H7 (cell line): ENCODE measurements around the gene SLPI. TPM values are rescaled to one million over a fixed set of nuclear protein-coding genes. Genes with fewer than 3 reads are reported as not detected.

ENCODE experiments used
- DNase-seq: peaks from one replicate; pipeline ENCODE4 v3.0.0; 2012
- H3K27me3 ChIP-seq: 2 replicates; pipeline ENCODE4 v1.6.0; 2011; ENCODE audit warnings: mild to moderate bottlenecking, low read length; ENCODE audit not compliant: control insufficient read depth, insufficient read depth
- H3K36me3 ChIP-seq: replicated peaks from 2 replicates; pipeline ENCODE4 v1.5.1; 2011; ENCODE audit warnings: low read length; ENCODE audit not compliant: control insufficient read depth, insufficient read depth
- H3K4me3 ChIP-seq: 2 replicates; pipeline ENCODE4 v1.5.1; 2011; ENCODE audit warnings: low read depth, mild to moderate bottlenecking, control low read depth, low read length, moderate library complexity; ENCODE audit not compliant: insufficient read depth
- total RNA-seq: library from RNA; depleted of rRNA; stranded (reverse); fragments of >200 nt; shearing (Covaris generic); gene quantifications from 2 replicates; pipeline ENCODE4 v1.2.3, GENCODE V29; 2014

SLPI gene
- total RNA-seq, 1 experiment from 2014 or later, result not detected

- Histone ChIP-seq H3K36me3 (no peaks in the 10 kb centered on the region), H3K27me3 (peaks cover 9% of the 10 kb centered on the region), H3K4me3 (no peak overlapping the region)
- no peak for DNase-seq
Observed at GRCh38 chr20:45289942-45290676, 35.7 kb upstream of the SLPI start.

GRCh38 chr20:45288860-45289259 lies 34.5 kb upstream of the SLPI start:
- Histone ChIP-seq H3K4me3 (no peak overlapping the region), H3K36me3 (no peaks in the 10 kb centered on the region), H3K27me3 (peaks cover 9% of the 10 kb centered on the region)
- no peak for DNase-seq

DNA sequence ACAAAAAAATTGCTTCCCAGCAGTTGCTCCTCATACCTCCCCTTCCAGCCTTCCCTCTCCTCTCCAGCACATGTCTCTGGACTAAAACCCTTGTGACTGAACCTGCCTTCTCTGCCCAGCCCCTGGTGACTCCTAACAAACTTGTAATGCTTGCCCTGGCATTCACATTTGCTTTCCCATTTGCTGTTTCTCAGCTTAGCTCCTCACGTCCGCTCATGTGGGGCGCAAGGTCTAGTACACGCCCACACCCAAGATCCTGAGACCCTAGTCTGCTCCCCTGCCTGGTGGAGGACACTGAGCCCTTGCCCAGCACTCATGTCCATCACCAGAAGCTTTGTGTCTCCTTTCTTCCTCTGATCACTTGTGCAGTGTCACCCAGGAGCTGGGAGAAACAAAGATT lies 34.0 kb upstream of the SLPI start:
- peaks cover 9% of the 10 kb centered on the region for H3K27me3 ChIP-seq
- no peaks in the 10 kb centered on the region for H3K36me3 ChIP-seq
- no peak overlapping the region for H3K4me3 ChIP-seq
- DNase-seq, result no peak

DNA sequence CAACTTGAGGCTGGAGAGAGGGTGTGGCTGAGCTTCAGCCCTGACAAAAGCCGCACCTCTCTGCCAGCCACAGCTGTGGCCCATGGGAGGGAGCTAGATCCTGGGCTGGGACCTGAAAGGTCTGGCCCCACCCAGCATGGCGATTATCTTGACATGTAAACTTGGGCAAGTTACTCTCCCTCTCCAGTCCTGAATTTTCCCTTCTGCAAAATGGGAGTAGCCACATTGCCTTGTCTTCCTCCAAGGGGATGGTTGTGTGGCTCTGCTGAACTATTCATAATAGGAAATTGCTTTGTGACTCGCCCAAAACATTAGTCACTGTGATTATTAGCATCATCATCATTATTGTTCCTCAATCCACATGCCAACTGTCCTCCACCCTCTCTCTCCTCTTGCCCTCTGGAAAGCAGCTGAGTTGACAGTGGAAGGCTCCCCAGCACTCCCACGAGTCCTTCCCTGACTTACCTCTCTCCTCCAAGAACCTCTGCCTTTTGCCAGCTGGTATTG lies 29.2 kb upstream of the SLPI start:
- no peaks in the 10 kb centered on the region for H3K27me3 ChIP-seq
- no peak overlapping the region for H3K4me3 ChIP-seq
- DNase-seq, result no peak
- no peaks in the 10 kb centered on the region for H3K36me3 ChIP-seq

DNA sequence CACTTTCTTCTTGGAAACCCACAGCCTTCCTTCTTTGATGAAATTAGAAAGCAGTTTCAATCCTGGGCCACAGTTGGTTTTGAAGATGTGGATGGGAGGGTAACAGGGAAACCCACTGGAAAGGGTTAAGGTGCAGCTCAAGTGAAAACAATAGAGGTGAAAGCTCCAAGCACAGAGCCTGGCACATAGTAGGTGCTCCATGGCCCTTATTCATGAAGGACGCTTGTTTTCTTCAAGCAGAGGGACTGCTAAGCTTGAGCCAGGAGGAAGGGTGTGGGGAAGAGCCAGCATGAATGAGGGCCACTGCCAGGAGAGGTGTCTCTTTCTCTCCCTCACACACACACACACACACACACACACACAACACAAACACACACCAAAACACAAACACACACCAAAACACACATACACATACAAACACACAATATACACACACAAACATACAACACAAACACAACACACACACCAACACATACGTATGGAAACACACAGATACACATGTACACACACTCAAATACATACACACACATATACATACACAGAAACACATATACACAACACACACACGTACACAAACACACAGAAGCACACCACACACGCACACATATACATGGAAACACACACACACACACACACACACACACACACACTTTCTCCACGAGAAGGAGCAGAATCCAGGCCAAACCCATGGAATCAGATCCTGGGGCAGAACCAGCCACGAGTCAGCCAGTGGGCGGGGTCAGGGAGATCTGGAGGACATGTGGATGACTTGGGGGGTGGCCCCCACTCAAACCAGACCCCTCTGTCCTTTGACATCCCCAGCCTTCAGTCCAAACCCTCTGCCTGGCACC lies 28.6 kb upstream of the SLPI start:
- DNase-seq, result no peak
- no peaks in the 10 kb centered on the region for H3K27me3 ChIP-seq
- H3K4me3 ChIP-seq, result no peak overlapping the region
- H3K36me3 ChIP-seq, result no peaks in the 10 kb centered on the region

- Histone ChIP-seq H3K36me3 (no peaks in the 10 kb centered on the region), H3K27me3 (no peaks in the 10 kb centered on the region), H3K4me3 (no peak overlapping the region)
- DNase-seq, result no peak
Observed at GRCh38 chr20:45279992-45280391, 25.6 kb upstream of the SLPI start.

DNA sequence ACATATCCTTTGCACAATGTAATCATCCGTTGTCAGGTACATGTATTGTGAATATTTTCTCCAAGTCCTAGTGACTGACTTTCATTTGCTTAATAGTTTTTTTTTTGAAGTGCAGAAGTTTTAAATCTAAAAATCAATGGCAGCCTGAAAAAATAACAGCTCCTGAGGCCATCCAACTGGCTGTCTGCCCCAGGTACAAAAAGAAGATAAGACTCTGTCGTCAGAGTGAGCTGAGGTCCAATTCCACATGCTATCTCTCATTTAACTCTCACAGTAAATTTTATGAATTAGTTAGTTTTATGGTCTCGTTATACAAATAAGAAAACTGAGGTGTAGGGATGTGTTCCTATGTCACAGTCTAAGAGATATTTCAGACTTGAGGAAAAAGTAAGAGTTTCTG lies 21.0 kb upstream of the SLPI start:
- Histone ChIP-seq H3K27me3 (no peaks in the 10 kb centered on the region), H3K36me3 (no peaks in the 10 kb centered on the region), H3K4me3 (no peak overlapping the region)
- no peak for DNase-seq

GRCh38 chr20:45269754-45270270 lies 15.4 kb upstream of the SLPI start:
- H3K4me3 ChIP-seq, result no peak overlapping the region
- H3K36me3 ChIP-seq, result no peaks in the 10 kb centered on the region
- H3K27me3 ChIP-seq, result no peaks in the 10 kb centered on the region
- DNase-seq, result no peak

DNA sequence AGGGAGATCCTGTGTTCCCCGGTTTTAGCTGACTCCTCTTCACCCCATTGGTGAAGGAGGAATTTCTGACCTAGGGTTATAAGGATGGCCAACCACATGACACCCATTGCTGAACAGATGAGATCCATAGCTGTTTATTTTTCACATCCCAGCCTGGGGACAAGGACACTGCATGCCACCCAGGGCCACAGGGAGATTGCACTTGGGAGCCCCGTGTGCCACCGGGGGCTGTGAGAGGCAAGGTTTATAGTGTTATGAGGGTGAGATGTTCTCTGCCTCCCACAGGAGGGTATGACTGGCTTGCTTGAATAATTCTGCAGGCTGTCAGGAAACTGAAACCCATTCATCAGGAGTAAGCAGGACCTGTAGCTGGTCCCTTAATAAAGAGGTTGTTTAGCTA lies 14.7 kb upstream of the SLPI start:
- Histone ChIP-seq H3K27me3 (no peaks in the 10 kb centered on the region), H3K36me3 (no peaks in the 10 kb centered on the region), H3K4me3 (no peak overlapping the region)
- DNase-seq, result no peak

DNA sequence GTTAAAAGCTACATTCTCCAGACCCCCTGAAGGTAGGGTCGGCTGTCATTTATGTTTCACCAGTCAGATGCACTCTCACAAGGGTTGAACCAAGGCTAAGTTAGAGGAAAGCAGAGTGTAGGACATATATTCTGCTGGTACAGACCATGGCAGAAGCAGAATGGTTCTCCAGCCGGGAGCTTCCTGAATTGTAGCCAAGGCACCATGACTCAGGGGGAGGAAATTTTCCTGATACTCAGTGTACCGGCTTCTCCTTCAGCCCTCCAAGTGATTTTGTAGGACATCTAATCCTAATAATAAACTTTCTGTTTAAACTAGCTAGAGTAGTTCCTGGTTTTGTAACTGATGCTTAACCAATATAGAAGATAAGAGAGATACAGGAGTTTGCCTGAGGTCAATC lies 14.2 kb upstream of the SLPI start:
- Histone ChIP-seq H3K27me3 (no peaks in the 10 kb centered on the region), H3K4me3 (no peak overlapping the region), H3K36me3 (no peaks in the 10 kb centered on the region)
- DNase-seq, result no peak

DNA sequence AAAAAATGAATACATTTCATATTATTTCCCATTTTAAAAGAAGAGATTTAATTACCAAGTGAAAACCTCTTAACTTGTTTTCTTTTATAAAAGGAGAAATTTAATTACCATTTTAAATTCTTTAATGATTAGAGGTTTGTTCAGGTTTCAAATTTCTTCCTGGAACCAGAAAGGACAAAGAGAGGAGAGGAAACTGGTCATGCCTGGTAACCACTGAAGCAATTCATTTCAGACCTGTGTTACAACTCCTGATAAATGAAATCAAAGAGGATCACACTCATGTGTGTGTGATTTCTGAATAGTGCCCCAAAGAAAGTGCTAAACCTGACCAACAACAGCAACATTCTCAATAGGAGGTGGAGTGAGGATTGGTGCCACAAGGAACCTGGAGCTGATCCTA lies 12.6 kb upstream of the SLPI start:
- H3K4me3 ChIP-seq, result no peak overlapping the region
- DNase-seq, result no peak

GRCh38 chr20:45263556-45264266 lies 9.3 kb upstream of the SLPI start:
- H3K27me3 ChIP-seq, result no peaks in the 10 kb centered on the region
- H3K36me3 ChIP-seq, result no peaks in the 10 kb centered on the region
- no peak overlapping the region for H3K4me3 ChIP-seq
- no peak for DNase-seq

More for the DNA sequence above, 12.6 kb upstream of the SLPI start:
- no peaks in the 10 kb centered on the region for H3K27me3 ChIP-seq
- H3K36me3 ChIP-seq, result no peaks in the 10 kb centered on the region

DNA sequence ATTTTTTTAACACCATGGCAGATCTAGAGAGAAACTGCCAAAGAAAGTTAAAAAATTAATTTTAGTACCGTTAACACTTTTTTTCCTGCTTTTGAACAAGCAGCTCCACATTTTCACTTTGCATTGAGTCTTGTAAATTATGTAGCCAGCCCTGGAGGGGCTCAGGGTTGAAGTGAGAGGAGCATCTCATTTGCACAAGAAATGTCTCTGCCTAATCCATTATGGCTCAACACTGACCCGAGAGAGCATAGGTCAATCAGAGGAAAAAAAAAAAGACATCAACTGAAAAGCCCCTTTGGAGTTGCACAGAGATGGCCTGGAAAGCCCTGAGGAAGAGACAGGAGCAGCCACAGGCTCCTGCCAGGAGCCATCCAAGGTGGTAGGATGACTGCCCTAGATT lies 4.3 kb upstream of the SLPI start:
- no peaks in the 10 kb centered on the region for H3K36me3 ChIP-seq
- no peak overlapping the region for H3K4me3 ChIP-seq
- peak; percentile 16 for DNase-seq
- H3K27me3 ChIP-seq, result no peaks in the 10 kb centered on the region

- DNase-seq, result no peak
- Histone ChIP-seq H3K27me3 (no peaks in the 10 kb centered on the region), H3K4me3 (no peak overlapping the region), H3K36me3 (no peaks in the 10 kb centered on the region)
Observed at GRCh38 chr20:45258259-45258658, 3.9 kb upstream of the SLPI start.
